H1 (cell line): ENCODE results near the gene EGLN2. TPM values are rescaled to one million over a fixed set of nuclear protein-coding genes. Genes with fewer than 3 reads are reported as not detected.
A peak's percentile ranks its signal among the peaks of the same experiment; 100 is the strongest.

ENCODE experiments used
- CTCF ChIA-PET: fragments of 300-600 bp; sonication (Branson Sonifier 250); formaldehyde crosslinking; loops from one replicate; lab custom pipeline; 2021; ENCODE audit not compliant: partially characterized antibody; lab: Charles Lee
- POLR2A ChIA-PET: fragments of 300-600 bp; sonication (Branson Sonifier 250); formaldehyde crosslinking; loops from one replicate; lab custom pipeline; 2021; ENCODE audit warnings: inconsistent platforms; ENCODE audit not compliant: partially characterized antibody; lab: Charles Lee
- DNase-seq, 2 experiments: peaks; one replicate each; pipeline versions ENCODE4 v3.0.0 to v3.0.0-alpha.2; 2010 to 2022; ENCODE audit warnings: low spot score in 2 of 2, low read depth in 1 of 2, mixed read lengths in 1 of 2
- FAIRE-seq: peaks from 2 replicates; lab custom pipeline; 2011; peaks lifted over from hg19 to GRCh38; lab: Jason Lieb, UNC
- H2AFZ ChIP-seq: 2 replicates; pipeline ENCODE4 v1.8.1; 2012; ENCODE audit warnings: low read length, inconsistent platforms
- H2AK5ac ChIP-seq: 2 replicates; pipeline ENCODE4 v1.6.1; 2013; ENCODE audit warnings: low read depth, low read length
- H2BK120ac ChIP-seq: replicated peaks from 2 replicates; pipeline ENCODE3; 2013; ENCODE audit warnings: low read depth, low read length, inconsistent platforms
- H2BK12ac ChIP-seq: 2 replicates; pipeline ENCODE4 v1.6.1; 2013; ENCODE audit warnings: low read depth, low read length
- H2BK15ac ChIP-seq: 2 replicates; pipeline ENCODE4 v1.6.1; 2013; ENCODE audit warnings: low read length
- H2BK20ac ChIP-seq: 2 replicates; pipeline ENCODE4 v1.6.1; 2013; ENCODE audit warnings: low read length
- H2BK5ac ChIP-seq: 2 replicates; pipeline ENCODE4 v1.6.1; 2013; ENCODE audit warnings: low read depth, low read length
- H3K14ac ChIP-seq: 2 replicates; pipeline ENCODE4 v1.6.1; 2013; ENCODE audit warnings: inconsistent platforms; ENCODE audit not compliant: insufficient read length
- H3K18ac ChIP-seq: 2 replicates; pipeline ENCODE4 v1.6.1; 2013; ENCODE audit warnings: low read length; ENCODE audit errors: extremely low read depth
- H3K23ac ChIP-seq: 2 replicates; pipeline ENCODE4 v1.6.1; 2013; ENCODE audit warnings: inconsistent platforms; ENCODE audit not compliant: insufficient read length
- H3K23me2 ChIP-seq: 2 replicates; pipeline ENCODE4 v1.6.1; 2013; ENCODE audit warnings: low read depth, low read length
- H3K27ac ChIP-seq: 2 replicates; pipeline ENCODE4 v1.6.1; 2011; ENCODE audit warnings: low read depth, low read length, inconsistent platforms
- H3K27me3 ChIP-seq, 4 experiments: replicated peaks in 1 of 4; 1 replicate in 1 of 4; 2 replicates in 3 of 4; pipeline versions ENCODE4 v1.6.1 to v1.8.1; 2011 to 2013; ENCODE audit warnings: low read length in 3 of 4, mild to moderate bottlenecking in 3 of 4, inconsistent platforms in 2 of 4, mixed read lengths in 2 of 4, moderate library complexity in 1 of 4; ENCODE audit not compliant: control insufficient read depth in 3 of 4, insufficient read depth in 3 of 4; ENCODE audit errors: extremely low read depth in 1 of 4
- H3K36me3 ChIP-seq, 4 experiments: 2 replicates each; pipeline versions ENCODE4 v1.6.1 to v1.8.1; 2011 to 2013; ENCODE audit warnings: mild to moderate bottlenecking in 4 of 4, low read length in 3 of 4, moderate library complexity in 2 of 4, control low read depth in 1 of 4, inconsistent platforms in 1 of 4; ENCODE audit not compliant: insufficient read depth in 4 of 4, control insufficient read depth in 2 of 4
- H3K4ac ChIP-seq: replicated peaks from 2 replicates; pipeline ENCODE3; 2013; ENCODE audit warnings: low read length, low read depth, mixed read lengths, inconsistent platforms; ENCODE audit not compliant: insufficient read length
- H3K4me1 ChIP-seq, 4 experiments: replicated peaks in 1 of 4; 1 replicate in 1 of 4; 2 replicates in 3 of 4; pipeline versions ENCODE4 v1.6.1 to v1.8.1; 2011 to 2013; ENCODE audit warnings: low read length in 3 of 4, inconsistent platforms in 2 of 4, mixed read lengths in 1 of 4; ENCODE audit not compliant: insufficient read depth in 4 of 4, control insufficient read depth in 3 of 4
- H3K4me2 ChIP-seq, 2 experiments: 2 replicates each; pipeline versions ENCODE4 v1.6.1 to v1.8.1; 2011 to 2013; ENCODE audit warnings: low read depth in 2 of 2, low read length in 2 of 2, control low read depth in 1 of 2, inconsistent platforms in 1 of 2, mild to moderate bottlenecking in 1 of 2; ENCODE audit not compliant: insufficient read depth in 1 of 2
- H3K4me3 ChIP-seq, 4 experiments: fragments of 200-600, 300-600 bp in 1 of 4; sonication (generic), shearing (Covaris generic), sonication (Bioruptor Twin) in 1 of 4; 2 replicates each; pipeline versions ENCODE4 v1.5.1 to v1.8.1; 2011 to 2016; ENCODE audit warnings: low read length in 4 of 4, low read depth in 3 of 4, control low read depth in 2 of 4, inconsistent platforms in 2 of 4, mild to moderate bottlenecking in 2 of 4, mixed read lengths in 1 of 4, moderate library complexity in 1 of 4; ENCODE audit not compliant: insufficient read depth in 2 of 4; ENCODE audit errors: extremely low read depth in 1 of 4
- H3K56ac ChIP-seq: replicated peaks from 2 replicates; pipeline ENCODE3; 2013; ENCODE audit warnings: low read depth, mild to moderate bottlenecking, mixed read lengths, low read length, inconsistent platforms; ENCODE audit not compliant: insufficient read length
- H3K79me1 ChIP-seq: 2 replicates; pipeline ENCODE4 v1.6.1; 2013; ENCODE audit warnings: low read depth, low read length, control low read depth
- H3K79me2 ChIP-seq, 2 experiments: 2 replicates each; pipeline versions ENCODE4 v1.6.1 to v1.8.1; 2012 to 2013; ENCODE audit warnings: low read length in 2 of 2, mild to moderate bottlenecking in 2 of 2, inconsistent platforms in 1 of 2; ENCODE audit not compliant: insufficient read depth in 2 of 2, control insufficient read depth in 1 of 2
- H3K9ac ChIP-seq, 4 experiments: replicated peaks in 1 of 4; 1 replicate in 1 of 4; 2 replicates in 3 of 4; pipeline versions ENCODE4 v1.6.1 to v1.8.1; 2011 to 2013; ENCODE audit warnings: low read depth in 3 of 4, low read length in 3 of 4, control low read depth in 2 of 4, mild to moderate bottlenecking in 2 of 4, moderate library complexity in 2 of 4, inconsistent platforms in 1 of 4; ENCODE audit errors: extremely low read depth in 1 of 4
- H3K9me3 ChIP-seq, 2 experiments: 2 replicates each; pipeline versions ENCODE4 v1.6.1 to v1.8.1; 2012 to 2013; ENCODE audit warnings: mild to moderate bottlenecking in 2 of 2, moderate library complexity in 2 of 2, control low read depth in 1 of 2, inconsistent platforms in 1 of 2, low read depth in 1 of 2, low read length in 1 of 2, mixed read lengths in 1 of 2; ENCODE audit not compliant: insufficient read depth in 2 of 2
- H4K20me1 ChIP-seq, 2 experiments: replicated peaks in 1 of 2; 2 replicates each; pipeline versions ENCODE3 to v1.8.1; 2011 to 2013; ENCODE audit warnings: inconsistent platforms in 2 of 2, low read length in 2 of 2, mild to moderate bottlenecking in 1 of 2; ENCODE audit not compliant: insufficient read depth in 2 of 2, control insufficient read depth in 1 of 2
- H4K5ac ChIP-seq: 2 replicates; pipeline ENCODE4 v1.6.1; 2013; ENCODE audit warnings: low read length, low read depth, mixed read lengths, inconsistent platforms; ENCODE audit not compliant: insufficient read length
- H4K8ac ChIP-seq: 2 replicates; pipeline ENCODE4 v1.8.0; 2013; ENCODE audit warnings: mild to moderate bottlenecking, moderate library complexity, low read length, inconsistent platforms; ENCODE audit not compliant: insufficient read depth; ENCODE audit errors: extremely low read depth
- H4K91ac ChIP-seq: replicated peaks from 2 replicates; pipeline ENCODE3; 2013; ENCODE audit warnings: low read length, mixed read lengths, inconsistent platforms; ENCODE audit not compliant: insufficient read length
- CTCF ChIP-seq, 3 experiments: IDR thresholded peaks; 1 replicate in 2 of 3; 2 replicates in 1 of 3; pipeline versions ENCODE4 v1.5.1 to v1.6.1; 2011; ENCODE audit warnings: low read length in 3 of 3, mild to moderate bottlenecking in 3 of 3, inconsistent platforms in 2 of 3, low read depth in 1 of 3, moderate library complexity in 1 of 3; ENCODE audit not compliant: insufficient read depth in 1 of 3; ENCODE audit errors: control extremely low read depth in 1 of 3
- FOSL1 ChIP-seq: IDR thresholded peaks from 2 replicates; pipeline ENCODE4 v1.6.1; 2011; ENCODE audit warnings: mild to moderate bottlenecking, low read depth, low read length, moderate library complexity; ENCODE audit not compliant: insufficient read depth
- HDAC2 ChIP-seq, 2 experiments: fragments of 300-600 bp in 1 of 2; sonication (generic) in 1 of 2; IDR thresholded peaks; 2 replicates each; pipeline ENCODE4 v1.6.1; 2011 to 2012; ENCODE audit warnings: low read depth in 2 of 2, low read length in 2 of 2, mild to moderate bottlenecking in 2 of 2, moderate library complexity in 2 of 2, borderline replicate concordance in 1 of 2, inconsistent platforms in 1 of 2
- JUND ChIP-seq: IDR thresholded peaks from 2 replicates; pipeline ENCODE4 v1.6.1; 2011; ENCODE audit warnings: mild to moderate bottlenecking, improper control_type of control experiment, low read length
- RAD21 ChIP-seq, 2 experiments: IDR thresholded peaks in 1 of 2; conservative IDR thresholded peaks in 1 of 2; 2 replicates each; pipeline ENCODE4 v1.6.1; 2011; ENCODE audit warnings: low read depth in 2 of 2, low read length in 2 of 2, improper control_type of control experiment in 1 of 2, inconsistent platforms in 1 of 2, mild to moderate bottlenecking in 1 of 2, moderate library complexity in 1 of 2
- TCF12 ChIP-seq: IDR thresholded peaks from 2 replicates; pipeline ENCODE4 v1.6.1; 2011; ENCODE audit warnings: low read depth, mild to moderate bottlenecking, low read length
- WGBS, 2 experiments: shearing (Covaris generic) in 1 of 2; methylation state at CpG; one replicate each; pipeline versions ENCODE4 v1.1.6 to v1.1.7; 2013 to 2015; ENCODE audit warnings: low lambda C conversion rate in 2 of 2, mixed read lengths in 2 of 2, inconsistent platforms in 1 of 2, low coverage in 1 of 2, missing lambda C conversion rate in 1 of 2; ENCODE audit not compliant: insufficient replicate concordance in 2 of 2, insufficient coverage in 1 of 2, insufficient read length in 1 of 2; ENCODE audit errors: extremely low coverage in 1 of 2, missing lambda C conversion rate in 1 of 2; 5-methylcytosine and 5-hydroxymethylcytosine counted together
- polyA plus RNA-seq, 7 experiments: library from polyadenylated mRNA; depleted of rRNA in 3 of 7; stranded (reverse) in 5 of 7; unstranded in 2 of 7; fragments of >200 nt in 5 of 7; fragments of 200-250 nt in 2 of 7; gene quantifications; 1 replicate in 5 of 7; 2 replicates in 1 of 7; 4 replicates in 1 of 7; pipeline versions ENCODE4 v1.2.1 to v1.2.3, GENCODE V29; 2011 to 2013; ENCODE audit warnings: missing spikeins in 2 of 7, mixed read lengths in 2 of 7
- total RNA-seq: library from RNA; stranded (reverse); fragmentation: NEBNext Ultra II Directional; extraction: Animal tissue kit (Norgen Biotek cat#: 25700); gene quantifications from 2 replicates; pipeline ENCODE4 v1.2.1, GENCODE V29; 2021

The EGLN2 gene
- total and polyA plus RNA-seq, 2 of the 8 experiments (the other 6 are each of a cell fraction or from before 2014, with no cell fraction given), result 86.9 to 103 TPM

- Histone ChIP-seq H2BK12ac (no peak overlapping the region), H4K5ac (no peak overlapping the region), H3K36me3 (peaks cover 3 to 35% (median 13%) of the 10 kb centered on the region in 4 experiments; a peak in 6 of 8 replicates), H3K4me2 (no peak overlapping the region; a peak in 2 of 4 replicates), H2BK120ac (no peak overlapping the region), H3K4me1 (peaks cover 5 to 54% (median 25%) of the 10 kb centered on the region in 4 experiments), H3K4me3 (peak overlapping the region in 2 of 4 experiments; percentile 22 to 23; a peak in 1 of 8 replicates), H3K23ac (no peak overlapping the region), H2BK15ac (no peak overlapping the region), H3K9me3 (no peaks in the 10 kb centered on the region), H3K18ac (no peak overlapping the region), H3K56ac (no peak overlapping the region), H2AK5ac (no peak overlapping the region), H3K27me3 (peaks cover 0 to 3% (median 0%) of the 10 kb centered on the region in 4 experiments; a peak in 2 of 7 replicates), H4K20me1 (peaks cover 39 to 53% of the 10 kb centered on the region in 2 experiments), H2BK20ac (no peak overlapping the region), H4K8ac (no peak overlapping the region; the same call in 1 of the 2 replicates), H3K27ac (no peak overlapping the region; the same call in 1 of the 2 replicates), H3K23me2 (peaks cover 12% of the 10 kb centered on the region; the same call in 1 of the 2 replicates), H4K91ac (no peak overlapping the region), H2AFZ (no peak overlapping the region), H2BK5ac (no peak overlapping the region), H3K79me2 (peaks cover 0 to 50% of the 10 kb centered on the region in 2 experiments; a peak in 3 of 4 replicates), H3K14ac (no peak overlapping the region), H3K9ac (no peak overlapping the region), H3K79me1 (peaks cover 24% of the 10 kb centered on the region), H3K4ac (no peak overlapping the region)
- ChIA-PET CTCF (interaction anchor here (0.7 to 4.4 kb wide), 26 partner anchors 9 to 337 kb away, joined by 3 to 26 read pairs (median 5); partner anchors contain the start of genes COQ8B, EGLN2, ITPKC and NUMBL), POLR2A (interaction anchor here (0.7 to 15.7 kb wide), 24 partner anchors 8 to 155 kb away, joined by 3 to 241 read pairs (median 5); partner anchors contain the start of genes ACTMAP, COQ8B, EGLN2 and ITPKC)
- 78% methylated on average over 18 of the region's 18 CpGs; no CpG with 5 or more reads in 1 of the 2 experiments for WGBS, 2 experiments
- peak in 1 of 2 experiments; percentile 75 for DNase-seq
- TF ChIP-seq RAD21 (IDR thresholded peaks at IDR 0.05 in 1 of 2, conservative IDR thresholded peaks at IDR 0.05 in 1 of 2; ENCODE audit: low read depth in 2 of 2, low read length in 2 of 2), result peak; percentile 60 to 70
- TF ChIP-seq CTCF (IDR thresholded peaks at IDR 0.05; ENCODE audit: control extremely low read depth in 1 of 3, insufficient read depth in 1 of 3, low read depth in 1 of 3, low read length in 3 of 3), result peak; percentile 61 to 68 (median 68)
- TF ChIP-seq JUND, result peak; percentile 77
- TF ChIP-seq FOSL1, result no peak
- TF ChIP-seq HDAC2 (IDR thresholded peaks at IDR 0.05; ENCODE audit: borderline replicate concordance in 1 of 2, low read depth in 2 of 2, low read length in 2 of 2), result no peak
- no peak for TF ChIP-seq TCF12
- FAIRE-seq, result no peak
These were observed 8.4 kb downstream of the EGLN2 start for GRCh38 chr19:40807147-40808020.
